A549 (cell line): ENCODE data around the gene KCNA10. TPM values are rescaled to one million over a fixed set of nuclear protein-coding genes. Genes with fewer than 3 reads are reported as not detected.

Experiments used
- ATAC-seq, 2 experiments: fragments of 200-7000 bp in 1 of 2; fragments of >200 bp in 1 of 2; cut with Nextera tagmentation in 1 of 2; cut with Tn5 transposase in 1 of 2; 3 replicates each; pipeline versions ENCODE4 v1.8.0 to v1.9.1; 2018 to 2020; ENCODE audit warnings: mild to moderate bottlenecking in 1 of 2, moderate library complexity in 1 of 2
- CTCF ChIA-PET: fragments of 300-600 bp; sonication (Branson Sonifier 250); formaldehyde crosslinking; extraction: SDS; loops from one replicate; lab custom pipeline; 2021; ENCODE audit warnings: antibody characterized with exemption, inconsistent platforms; lab: Yijun Ruan, JAX
- POLR2A ChIA-PET: fragments of 350-600 bp; formaldehyde crosslinking; extraction: SDS; loops from one replicate; lab custom pipeline; 2021; ENCODE audit warnings: antibody characterized with exemption, inconsistent platforms; lab: Yijun Ruan, JAX
- DNase-seq, 2 experiments: peaks; one replicate each; pipeline versions ENCODE4 v3.0.0 to v3.0.0-alpha.2; 2011 to 2016; ENCODE audit warnings: low read depth in 1 of 2, low spot score in 1 of 2
- FAIRE-seq: peaks from 2 replicates; lab custom pipeline; 2011; peaks lifted over from hg19 to GRCh38; lab: Jason Lieb, UNC
- H3K27ac ChIP-seq, 2 experiments: fragments of >200 bp; sonication (Bioruptor Twin); formaldehyde crosslinking; 3 replicates each; pipeline ENCODE4 v1.5.1; 2016 to 2017
- H3K4me1 ChIP-seq: fragments of >200 bp; sonication (Bioruptor Twin); formaldehyde crosslinking; 3 replicates; pipeline ENCODE4 v1.6.1; 2016
- H3K4me2 ChIP-seq: fragments of >200 bp; sonication (Bioruptor Twin); formaldehyde crosslinking; 3 replicates; pipeline ENCODE4 v1.6.1; 2016
- H3K4me3 ChIP-seq: fragments of >200 bp; sonication (Bioruptor Twin); formaldehyde crosslinking; 3 replicates; pipeline ENCODE4 v1.5.1; 2016
- H3K9me3 ChIP-seq: fragments of >200 bp; sonication (Bioruptor Twin); formaldehyde crosslinking; 3 replicates; pipeline ENCODE4 v1.6.1; 2016
- CBX2 ChIP-seq: fragments of 200-600 bp; sonication (generic); IDR thresholded peaks from 2 replicates; pipeline ENCODE4 v1.6.1; 2016; ENCODE audit warnings: low read depth, mild to moderate bottlenecking, borderline replicate concordance
- CBX8 ChIP-seq: fragments of 200-600 bp; sonication (generic); IDR thresholded peaks from 2 replicates; pipeline ENCODE4 v1.6.1; 2016
- CEBPB ChIP-seq, 2 experiments: fragments of >200 bp in 1 of 2; sonication (Bioruptor Twin) in 1 of 2; formaldehyde crosslinking in 1 of 2; IDR thresholded peaks; 2 replicates each; pipeline ENCODE4 v1.6.1; 2012 to 2016
- CHD4 ChIP-seq: fragments of 200-600 bp; sonication (generic); IDR thresholded peaks from 2 replicates; pipeline ENCODE4 v1.6.1; 2016; ENCODE audit warnings: antibody characterized with exemption, mild to moderate bottlenecking, borderline replicate concordance
- EHF ChIP-seq: fragments of 250-450 bp; sonication (Bioruptor Pico); IDR thresholded peaks from 2 replicates; pipeline ENCODE4 v1.5.0; 2020; ENCODE audit warnings: mild to moderate bottlenecking
- FOSL2 ChIP-seq, 2 experiments: fragments of 450-650 bp in 1 of 2; fragments of >200 bp in 1 of 2; sonication (Bioruptor Twin) in 1 of 2; formaldehyde crosslinking; IDR thresholded peaks; 2 replicates each; pipeline versions ENCODE4 v1.5.0 to v1.6.1; 2016 to 2020; ENCODE audit warnings: mild to moderate bottlenecking in 1 of 2, moderate library complexity in 1 of 2
- HDAC2 ChIP-seq: fragments of 200-600 bp; sonication (generic); IDR thresholded peaks from 2 replicates; pipeline ENCODE4 v1.6.1; 2016
- HEYL ChIP-seq: fragments of 250-450 bp; sonication (Bioruptor Pico); IDR thresholded peaks from 2 replicates; pipeline ENCODE4 v1.8.0; 2021; ENCODE audit warnings: mild to moderate bottlenecking, moderate library complexity
- HOXA7 ChIP-seq: fragments of 250-450 bp; sonication (Bioruptor Pico); IDR thresholded peaks from 2 replicates; pipeline ENCODE4 v1.5.0; 2020; ENCODE audit warnings: mild to moderate bottlenecking, moderate library complexity
- JUNB ChIP-seq: fragments of >200 bp; sonication (Bioruptor Twin); formaldehyde crosslinking; IDR thresholded peaks from 2 replicates; pipeline ENCODE4 v1.6.1; 2016
- MAZ ChIP-seq: fragments of 150-350 bp; IDR thresholded peaks from 2 replicates; pipeline ENCODE4 v1.6.1; 2014; ENCODE audit warnings: antibody characterized with exemption, low read depth, low read length, borderline replicate concordance
- NR3C1 ChIP-seq: fragments of >200 bp; sonication (Bioruptor Twin); formaldehyde crosslinking; IDR thresholded peaks from 3 replicates; pipeline ENCODE4 v1.6.1; 2017
- RCOR1 ChIP-seq: fragments of 150-350 bp; IDR thresholded peaks from 2 replicates; pipeline ENCODE4 v1.6.1; 2014; ENCODE audit warnings: antibody characterized with exemption, low read length, low read depth
- SREBF2 ChIP-seq: fragments of 450-650 bp; IDR thresholded peaks from 2 replicates; pipeline ENCODE4 v1.6.1; 2014; ENCODE audit warnings: mild to moderate bottlenecking, moderate library complexity
- TFCP2L1 ChIP-seq: fragments of 250-450 bp; sonication (Bioruptor Pico); IDR thresholded peaks from 2 replicates; pipeline ENCODE4 v1.5.0; 2021; ENCODE audit warnings: mild to moderate bottlenecking
- TP53 ChIP-seq: fragments of 250-450 bp; sonication (Bioruptor Pico); IDR thresholded peaks from 2 replicates; pipeline ENCODE4 v1.5.0; 2021; ENCODE audit warnings: mild to moderate bottlenecking, moderate library complexity
- ZSCAN20 ChIP-seq: fragments of 250-450 bp; sonication (Bioruptor Pico); IDR thresholded peaks from 2 replicates; pipeline ENCODE4 v1.8.0; 2022; ENCODE audit warnings: mild to moderate bottlenecking, moderate library complexity
- WGBS: methylation state at CpG from one replicate; pipeline ENCODE4 v1.1.6; 2017; ENCODE audit errors: missing lambda C conversion rate; 5-methylcytosine and 5-hydroxymethylcytosine counted together
- polyA plus RNA-seq, 4 experiments: library from polyadenylated mRNA; depleted of rRNA in 3 of 4; stranded (reverse); fragments of >200 nt; fragmentation: RNase III in 1 of 4; extraction: RNeasy Plus Mini Kit Qiagen cat#74134 plus additional on column Dnase treatment in 1 of 4; gene quantifications; 2 replicates in 3 of 4; 3 replicates in 1 of 4; pipeline ENCODE4 v1.2.3, GENCODE V29; 2011 to 2017
- TF ChIP-seq, protein P1 (sequence below): fragments of 250-450 bp; sonication (Bioruptor Pico); IDR thresholded peaks from 2 replicates; pipeline ENCODE4 v1.5.0; 2021; ENCODE audit warnings: mild to moderate bottlenecking, moderate library complexity, borderline replicate concordance
- TF ChIP-seq, protein P2 (sequence below): fragments of >200 bp; sonication (Bioruptor Twin); formaldehyde crosslinking; IDR thresholded peaks from 3 replicates; pipeline ENCODE4 v1.5.1; 2016
- TF ChIP-seq, protein P3 (sequence below): fragments of 150-350 bp; IDR thresholded peaks from 2 replicates; pipeline ENCODE4 v1.6.1; 2014; ENCODE audit warnings: low read depth, mild to moderate bottlenecking, low read length

The KCNA10 gene
- polyA plus RNA-seq, 2 of the 4 experiments (the other 2 are of a cell fraction): not detected

DNA sequence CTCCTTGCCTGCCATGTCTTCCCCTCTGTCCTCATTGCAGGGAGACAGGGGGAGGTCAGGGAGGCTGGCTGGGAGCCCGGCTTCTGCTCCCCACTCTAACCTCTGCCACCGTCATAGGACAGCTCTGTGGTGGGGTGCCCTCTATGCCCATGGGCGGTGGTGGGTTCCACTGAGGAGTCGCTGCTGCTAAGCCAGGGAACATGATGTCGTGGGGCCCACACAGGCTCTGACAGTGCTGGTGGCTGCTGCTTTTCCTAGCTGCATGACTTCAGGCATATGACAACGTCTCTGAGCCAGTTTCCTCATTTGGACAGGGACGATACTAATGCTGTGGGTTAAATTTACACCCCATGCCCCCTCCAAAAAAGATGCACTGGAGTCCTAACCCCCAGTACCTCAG, 14.7 kb downstream of the KCNA10 start:
- no peak overlapping the region for H3K4me2 ChIP-seq
- 31% methylated on average over 5 of the region's 7 CpGs for WGBS
- no peak overlapping the region for H3K27ac ChIP-seq
- ATAC-seq (no peak), FAIRE-seq (no peak), DNase-seq (no peak)
- no peaks in the 10 kb centered on the region for H3K9me3 ChIP-seq
- H3K4me1 ChIP-seq: no peaks in the 10 kb centered on the region
- POLR2A ChIA-PET: no interaction called here
- no peak overlapping the region for H3K4me3 ChIP-seq
- CTCF ChIA-PET: interaction anchor here (0.6 to 1.0 kb wide), 3 partner anchors 9 to 191 kb away, joined by 3 to 5 read pairs (median 3); no protein-coding TSS in a partner anchor
- TF ChIP-seq HDAC2: no peak
- TF ChIP-seq, protein P1, sequence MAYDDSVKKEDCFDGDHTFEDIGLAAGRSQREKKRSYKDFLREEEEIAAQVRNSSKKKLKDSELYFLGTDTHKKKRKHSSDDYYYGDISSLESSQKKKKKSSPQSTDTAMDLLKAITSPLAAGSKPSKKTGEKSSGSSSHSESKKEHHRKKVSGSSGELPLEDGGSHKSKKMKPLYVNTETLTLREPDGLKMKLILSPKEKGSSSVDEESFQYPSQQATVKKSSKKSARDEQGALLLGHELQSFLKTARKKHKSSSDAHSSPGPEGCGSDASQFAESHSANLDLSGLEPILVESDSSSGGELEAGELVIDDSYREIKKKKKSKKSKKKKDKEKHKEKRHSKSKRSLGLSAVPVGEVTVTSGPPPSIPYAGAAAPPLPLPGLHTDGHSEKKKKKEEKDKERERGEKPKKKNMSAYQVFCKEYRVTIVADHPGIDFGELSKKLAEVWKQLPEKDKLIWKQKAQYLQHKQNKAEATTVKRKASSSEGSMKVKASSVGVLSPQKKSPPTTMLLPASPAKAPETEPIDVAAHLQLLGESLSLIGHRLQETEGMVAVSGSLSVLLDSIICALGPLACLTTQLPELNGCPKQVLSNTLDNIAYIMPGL: no peak
- TF ChIP-seq EHF (CRISPR knock-in tag): no peak
- TF ChIP-seq HEYL (CRISPR knock-in tag): no peak
- no peak for TF ChIP-seq ZSCAN20
- no peak for TF ChIP-seq FOSL2 (IDR thresholded peaks at IDR 0.05)
- no peak for TF ChIP-seq FOSL2 (CRISPR knock-in tag; IDR thresholded peaks at IDR 0.05)
- no peak for TF ChIP-seq CBX2

DNA sequence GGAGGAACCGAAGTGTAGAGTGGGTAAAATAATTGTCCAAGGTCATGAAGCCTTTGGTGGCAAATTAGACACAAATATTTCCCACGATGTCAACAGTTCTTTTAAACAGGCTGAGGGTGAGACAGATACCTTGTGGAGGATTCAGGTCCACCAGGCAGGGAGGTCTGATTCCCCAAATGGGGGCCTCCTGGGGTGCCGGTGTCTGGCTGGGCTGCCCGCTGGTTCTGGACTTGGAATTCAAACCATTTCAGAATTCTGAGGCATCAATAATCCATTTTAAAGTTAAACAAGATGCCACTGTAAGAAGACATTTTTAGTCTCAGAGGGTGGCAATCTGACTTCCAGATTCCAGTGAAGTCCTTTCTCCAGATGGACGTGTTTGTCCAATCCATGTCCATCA, 15.5 kb downstream of the KCNA10 start:
- TF ChIP-seq TP53 (no peak), MAZ (no peak), CEBPB (IDR thresholded peaks at IDR 0.05) (no peak), TFCP2L1 (CRISPR knock-in tag) (no peak), CHD4 (no peak), SREBF2 (no peak), HOXA7 (CRISPR knock-in tag) (no peak), CBX8 (no peak)
- no peak overlapping the region for H3K4me3 ChIP-seq
- ChIA-PET POLR2A (no interaction called here), CTCF (interaction anchor here (0.8 to 2.0 kb wide), 3 partner anchors 8 to 296 kb away, joined by 3 to 5 read pairs (median 5); no protein-coding TSS in a partner anchor)
- ATAC-seq (no peak), DNase-seq (no peak), FAIRE-seq (no peak)
- no peak overlapping the region for H3K4me2 ChIP-seq
- no peaks in the 10 kb centered on the region for H3K4me1 ChIP-seq
- WGBS: 54% methylated on average over 4 of the region's 5 CpGs
- H3K9me3 ChIP-seq: no peaks in the 10 kb centered on the region
- no peak overlapping the region for H3K27ac ChIP-seq

DNA sequence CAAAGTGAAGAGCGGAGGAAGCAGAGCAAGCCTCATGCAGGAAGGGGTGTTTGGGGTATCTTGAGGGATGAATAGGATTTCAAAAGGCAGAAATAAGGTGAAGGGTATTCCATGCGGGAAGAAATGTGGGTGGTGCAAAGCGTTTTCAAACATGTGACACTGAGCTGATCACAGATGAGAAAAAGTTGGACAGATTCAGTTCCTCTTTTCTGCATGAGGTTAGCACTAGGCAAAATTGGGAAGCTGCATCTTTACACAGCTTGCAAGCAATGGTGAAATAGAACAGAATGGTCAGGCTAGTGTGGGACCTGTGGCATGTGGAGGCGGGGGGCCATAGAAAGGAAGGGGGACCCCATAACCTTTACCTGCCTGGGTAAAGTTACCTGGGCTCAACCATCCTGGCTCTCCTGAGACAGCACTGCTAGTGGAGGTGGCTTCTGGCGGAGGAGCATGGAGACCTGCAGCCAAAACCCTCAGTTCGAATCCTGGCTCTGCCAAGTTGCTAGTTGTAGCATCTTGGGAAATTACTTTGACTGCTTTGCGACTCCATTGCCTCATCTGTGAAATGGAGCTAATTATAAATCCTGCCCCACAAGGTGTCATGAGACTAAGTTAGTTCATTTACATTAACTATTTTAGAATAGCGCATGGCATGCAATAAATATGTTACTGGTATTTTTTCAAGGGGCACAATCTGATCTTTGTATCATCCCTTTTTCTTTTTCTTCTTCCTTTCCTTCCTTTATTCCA, 16.4 kb downstream of the KCNA10 start:
- TF ChIP-seq NR3C1: no peak
- TF ChIP-seq, protein P2, sequence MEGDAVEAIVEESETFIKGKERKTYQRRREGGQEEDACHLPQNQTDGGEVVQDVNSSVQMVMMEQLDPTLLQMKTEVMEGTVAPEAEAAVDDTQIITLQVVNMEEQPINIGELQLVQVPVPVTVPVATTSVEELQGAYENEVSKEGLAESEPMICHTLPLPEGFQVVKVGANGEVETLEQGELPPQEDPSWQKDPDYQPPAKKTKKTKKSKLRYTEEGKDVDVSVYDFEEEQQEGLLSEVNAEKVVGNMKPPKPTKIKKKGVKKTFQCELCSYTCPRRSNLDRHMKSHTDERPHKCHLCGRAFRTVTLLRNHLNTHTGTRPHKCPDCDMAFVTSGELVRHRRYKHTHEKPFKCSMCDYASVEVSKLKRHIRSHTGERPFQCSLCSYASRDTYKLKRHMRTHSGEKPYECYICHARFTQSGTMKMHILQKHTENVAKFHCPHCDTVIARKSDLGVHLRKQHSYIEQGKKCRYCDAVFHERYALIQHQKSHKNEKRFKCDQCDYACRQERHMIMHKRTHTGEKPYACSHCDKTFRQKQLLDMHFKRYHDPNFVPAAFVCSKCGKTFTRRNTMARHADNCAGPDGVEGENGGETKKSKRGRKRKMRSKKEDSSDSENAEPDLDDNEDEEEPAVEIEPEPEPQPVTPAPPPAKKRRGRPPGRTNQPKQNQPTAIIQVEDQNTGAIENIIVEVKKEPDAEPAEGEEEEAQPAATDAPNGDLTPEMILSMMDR: no peak
- TF ChIP-seq JUNB: no peak
- TF ChIP-seq, protein P3, sequence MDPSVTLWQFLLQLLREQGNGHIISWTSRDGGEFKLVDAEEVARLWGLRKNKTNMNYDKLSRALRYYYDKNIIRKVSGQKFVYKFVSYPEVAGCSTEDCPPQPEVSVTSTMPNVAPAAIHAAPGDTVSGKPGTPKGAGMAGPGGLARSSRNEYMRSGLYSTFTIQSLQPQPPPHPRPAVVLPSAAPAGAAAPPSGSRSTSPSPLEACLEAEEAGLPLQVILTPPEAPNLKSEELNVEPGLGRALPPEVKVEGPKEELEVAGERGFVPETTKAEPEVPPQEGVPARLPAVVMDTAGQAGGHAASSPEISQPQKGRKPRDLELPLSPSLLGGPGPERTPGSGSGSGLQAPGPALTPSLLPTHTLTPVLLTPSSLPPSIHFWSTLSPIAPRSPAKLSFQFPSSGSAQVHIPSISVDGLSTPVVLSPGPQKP: no peak
- TF ChIP-seq RCOR1: no peak
- TF ChIP-seq TP53: no peak
- Histone ChIP-seq H3K4me3 (no peak overlapping the region), H3K9me3 (no peaks in the 10 kb centered on the region), H3K27ac (no peak overlapping the region), H3K4me2 (no peak overlapping the region), H3K4me1 (no peaks in the 10 kb centered on the region)
- CTCF ChIA-PET: interaction anchor here (1.0 to 2.0 kb wide), 8 partner anchors 21 to 299 kb away, joined by 3 to 6 read pairs (median 4); no protein-coding TSS in a partner anchor
- DNase-seq (no peak), ATAC-seq (no peak), FAIRE-seq (no peak)
- 44% methylated on average over 8 of the region's 8 CpGs for WGBS
- POLR2A ChIA-PET: no interaction called here
